Stomach smooth muscle (tissue), 2 donors: ENCODE results near the gene MEI4.

ENCODE experiments used
- H3K27ac ChIP-seq: one replicate; pipeline ENCODE4 v1.7.0; 2013; ENCODE audit warnings: mild to moderate bottlenecking, low read length, inconsistent platforms
- H3K27me3 ChIP-seq, 2 donors: one replicate each; pipeline ENCODE4 v1.7.0; 2013; ENCODE audit warnings: low read length in 2 of 2; ENCODE audit not compliant: insufficient read depth in 2 of 2, control insufficient read depth in 1 of 2
- H3K36me3 ChIP-seq, 2 donors: one replicate each; pipeline ENCODE4 v1.7.0; 2013; ENCODE audit warnings: low read length in 2 of 2; ENCODE audit not compliant: control insufficient read depth in 2 of 2, insufficient read depth in 2 of 2
- H3K4me1 ChIP-seq: one replicate; pipeline ENCODE4 v1.7.0; 2013; ENCODE audit warnings: low read length; ENCODE audit not compliant: control insufficient read depth, insufficient read depth
- H3K4me3 ChIP-seq, 2 donors: one replicate each; pipeline ENCODE4 v1.7.0; 2013; ENCODE audit warnings: low read length in 2 of 2
- H3K9ac ChIP-seq, 2 donors: one replicate each; pipeline ENCODE4 v1.7.0; 2013; ENCODE audit warnings: low read length in 2 of 2, mild to moderate bottlenecking in 1 of 2
- H3K9me3 ChIP-seq, 2 donors: one replicate each; pipeline ENCODE4 v1.7.0; 2013; ENCODE audit warnings: low read length in 2 of 2; ENCODE audit not compliant: control insufficient read depth in 2 of 2
- donor health status: healthy.
- donor health status: Pancreatic carcinoma.

MEI4 gene

GRCh38 chr6:77762386-77762785 is 109.5 kb downstream of the MEI4 start:
- Histone ChIP-seq H3K4me3 (no peak overlapping the region), H3K9ac (no peak overlapping the region), H3K4me1 (no peaks in the 10 kb centered on the region), H3K9me3 (no peaks in the 10 kb centered on the region), H3K36me3 (no peaks in the 10 kb centered on the region), H3K27me3 (no peaks in the 10 kb centered on the region), H3K27ac (no peak overlapping the region)

DNA sequence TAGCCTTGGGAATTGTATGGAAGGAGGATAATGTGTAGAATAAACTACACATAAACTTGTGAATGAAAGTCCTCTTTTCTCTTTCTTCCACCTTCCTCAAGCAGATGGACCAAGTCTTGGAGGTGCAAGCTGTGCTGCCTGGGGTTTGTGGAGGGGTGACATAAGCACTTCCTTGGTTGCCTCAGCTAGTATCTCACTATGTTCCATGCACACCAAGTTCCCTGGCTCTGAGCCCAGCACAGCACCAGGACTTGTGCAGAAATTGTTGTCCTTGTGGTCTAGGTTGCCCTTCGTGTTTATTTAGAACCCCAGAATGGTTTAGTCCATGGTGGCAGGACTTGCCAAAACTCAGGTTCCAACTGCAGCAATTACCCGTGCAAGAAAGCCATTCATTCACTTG is 110.3 kb downstream of the MEI4 start:
- Histone ChIP-seq H3K27me3 (no peaks in the 10 kb centered on the region), H3K4me1 (no peaks in the 10 kb centered on the region), H3K27ac (no peak overlapping the region), H3K9me3 (no peaks in the 10 kb centered on the region), H3K9ac (no peak overlapping the region), H3K4me3 (no peak overlapping the region), H3K36me3 (no peaks in the 10 kb centered on the region)

GRCh38 chr6:77764364-77764763 is 111.5 kb downstream of the MEI4 start:
- Histone ChIP-seq H3K27me3 (no peaks in the 10 kb centered on the region), H3K9me3 (no peaks in the 10 kb centered on the region)

DNA sequence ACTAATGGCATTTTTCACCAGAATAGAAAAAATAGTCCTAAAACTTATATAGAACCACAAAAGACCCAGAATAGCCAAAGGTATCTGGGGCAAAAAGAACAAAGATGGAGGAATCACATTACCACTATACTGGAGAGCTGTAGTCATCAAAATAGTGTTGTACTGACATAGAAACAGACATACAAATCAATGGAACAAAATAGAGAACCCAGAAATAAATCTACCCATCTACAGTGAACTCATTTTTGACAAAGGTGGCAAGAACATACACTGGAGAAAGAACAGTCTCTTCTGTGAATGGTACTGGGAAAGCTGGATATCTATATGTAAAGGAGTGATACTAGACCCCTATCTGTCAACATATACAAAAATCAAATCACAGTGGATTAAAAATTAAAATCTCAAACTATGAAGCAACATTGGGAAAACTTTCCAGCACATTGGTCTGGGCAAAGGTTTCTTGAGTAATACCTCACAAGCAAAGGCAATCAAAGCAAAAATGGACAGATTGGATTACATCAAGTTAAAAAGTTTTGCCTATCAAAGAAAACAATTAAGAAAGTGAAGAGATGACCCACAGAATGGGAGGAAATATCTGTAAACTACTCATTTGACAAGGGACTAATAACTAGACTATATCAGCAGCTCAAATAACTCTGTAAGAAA is 120.5 kb downstream of the MEI4 start:
- Histone ChIP-seq H3K9me3 (no peaks in the 10 kb centered on the region), H3K9ac (no peak overlapping the region), H3K27me3 (no peaks in the 10 kb centered on the region), H3K4me3 (no peak overlapping the region), H3K36me3 (no peaks in the 10 kb centered on the region), H3K4me1 (no peaks in the 10 kb centered on the region), H3K27ac (no peak overlapping the region)

More at GRCh38 chr6:77764364-77764763, 111.5 kb downstream of the MEI4 start:
- no peaks in the 10 kb centered on the region for H3K36me3 ChIP-seq
- H3K4me3 ChIP-seq, result no peak overlapping the region
- H3K27ac ChIP-seq, result no peak overlapping the region
- no peak overlapping the region for H3K9ac ChIP-seq
- H3K4me1 ChIP-seq, result no peaks in the 10 kb centered on the region

- Histone ChIP-seq H3K9me3 (no peaks in the 10 kb centered on the region), H3K36me3 (no peaks in the 10 kb centered on the region), H3K9ac (no peak overlapping the region), H3K27me3 (no peaks in the 10 kb centered on the region), H3K4me3 (no peak overlapping the region), H3K4me1 (no peaks in the 10 kb centered on the region), H3K27ac (no peak overlapping the region)
Observed at GRCh38 chr6:77774457-77774856, 121.6 kb downstream of the MEI4 start.

DNA sequence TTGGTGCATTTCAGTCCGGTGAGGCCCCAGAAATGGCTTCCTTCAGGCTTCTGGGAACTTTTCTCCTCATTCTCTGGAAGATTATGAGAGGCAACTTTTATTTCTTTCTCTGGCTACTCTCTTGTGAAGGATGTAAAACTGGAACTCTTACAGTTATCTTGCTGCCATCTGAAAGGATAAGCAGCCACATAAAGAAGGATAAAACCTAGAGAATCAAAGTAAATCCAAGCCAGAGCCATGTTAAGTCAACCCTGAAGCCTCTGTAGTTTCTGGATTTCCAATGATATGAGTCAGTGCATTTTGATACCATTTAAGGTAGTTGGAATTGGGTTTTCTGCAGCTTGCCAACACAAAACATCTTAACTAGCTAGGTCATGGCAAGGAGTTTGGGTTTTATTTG is 123.6 kb downstream of the MEI4 start:
- H3K4me3 ChIP-seq, result no peak overlapping the region
- H3K9me3 ChIP-seq, result no peaks in the 10 kb centered on the region
- no peaks in the 10 kb centered on the region for H3K4me1 ChIP-seq
- H3K27ac ChIP-seq, result no peak overlapping the region
- H3K9ac ChIP-seq, result no peak overlapping the region
- H3K36me3 ChIP-seq, result no peaks in the 10 kb centered on the region
- no peaks in the 10 kb centered on the region for H3K27me3 ChIP-seq

GRCh38 chr6:77778527-77778926 is 125.7 kb downstream of the MEI4 start:
- Histone ChIP-seq H3K4me1 (no peaks in the 10 kb centered on the region), H3K36me3 (no peaks in the 10 kb centered on the region), H3K9me3 (no peaks in the 10 kb centered on the region), H3K27me3 (no peaks in the 10 kb centered on the region), H3K27ac (no peak overlapping the region), H3K4me3 (no peak overlapping the region), H3K9ac (no peak overlapping the region)

DNA sequence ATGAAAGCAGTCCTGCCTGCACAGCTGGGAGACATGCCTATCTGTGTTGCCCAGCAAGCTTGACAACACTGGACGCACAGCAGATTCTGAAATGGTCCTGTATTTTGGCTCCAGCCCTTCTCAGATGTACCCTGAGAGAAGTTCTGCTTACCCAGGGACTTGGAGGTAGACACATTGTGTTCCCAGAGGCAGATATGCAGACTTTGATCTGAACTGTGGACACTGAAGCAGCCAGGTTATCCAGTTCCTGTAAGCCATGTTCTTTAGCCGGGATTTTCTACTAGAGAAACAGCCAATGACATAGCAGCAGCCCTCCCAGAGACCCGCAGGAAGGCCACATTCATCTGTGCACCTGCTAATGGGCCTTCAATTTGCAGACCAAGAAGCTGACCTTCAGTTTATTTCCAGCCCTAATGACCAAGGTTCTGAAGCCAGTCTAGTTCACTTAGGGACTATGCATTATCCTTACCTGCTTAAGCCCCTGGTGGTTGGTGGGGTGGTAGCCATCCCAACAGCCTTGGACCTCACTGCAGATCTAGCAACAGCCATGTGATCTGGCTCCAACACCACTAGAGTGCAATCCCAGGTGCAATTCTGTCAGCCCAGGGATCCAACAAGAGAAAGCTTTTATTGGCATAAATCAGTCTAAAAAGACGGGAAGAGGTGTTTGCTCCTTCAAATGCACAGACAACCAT is 134.2 kb downstream of the MEI4 start:
- no peaks in the 10 kb centered on the region for H3K27me3 ChIP-seq
- H3K36me3 ChIP-seq, result no peaks in the 10 kb centered on the region
- H3K27ac ChIP-seq, result no peak overlapping the region
- no peaks in the 10 kb centered on the region for H3K4me1 ChIP-seq
- H3K9ac ChIP-seq, result no peak overlapping the region
- H3K9me3 ChIP-seq, result peaks cover 0 to 3% of the 10 kb centered on the region in 2 donors
- no peak overlapping the region for H3K4me3 ChIP-seq

DNA sequence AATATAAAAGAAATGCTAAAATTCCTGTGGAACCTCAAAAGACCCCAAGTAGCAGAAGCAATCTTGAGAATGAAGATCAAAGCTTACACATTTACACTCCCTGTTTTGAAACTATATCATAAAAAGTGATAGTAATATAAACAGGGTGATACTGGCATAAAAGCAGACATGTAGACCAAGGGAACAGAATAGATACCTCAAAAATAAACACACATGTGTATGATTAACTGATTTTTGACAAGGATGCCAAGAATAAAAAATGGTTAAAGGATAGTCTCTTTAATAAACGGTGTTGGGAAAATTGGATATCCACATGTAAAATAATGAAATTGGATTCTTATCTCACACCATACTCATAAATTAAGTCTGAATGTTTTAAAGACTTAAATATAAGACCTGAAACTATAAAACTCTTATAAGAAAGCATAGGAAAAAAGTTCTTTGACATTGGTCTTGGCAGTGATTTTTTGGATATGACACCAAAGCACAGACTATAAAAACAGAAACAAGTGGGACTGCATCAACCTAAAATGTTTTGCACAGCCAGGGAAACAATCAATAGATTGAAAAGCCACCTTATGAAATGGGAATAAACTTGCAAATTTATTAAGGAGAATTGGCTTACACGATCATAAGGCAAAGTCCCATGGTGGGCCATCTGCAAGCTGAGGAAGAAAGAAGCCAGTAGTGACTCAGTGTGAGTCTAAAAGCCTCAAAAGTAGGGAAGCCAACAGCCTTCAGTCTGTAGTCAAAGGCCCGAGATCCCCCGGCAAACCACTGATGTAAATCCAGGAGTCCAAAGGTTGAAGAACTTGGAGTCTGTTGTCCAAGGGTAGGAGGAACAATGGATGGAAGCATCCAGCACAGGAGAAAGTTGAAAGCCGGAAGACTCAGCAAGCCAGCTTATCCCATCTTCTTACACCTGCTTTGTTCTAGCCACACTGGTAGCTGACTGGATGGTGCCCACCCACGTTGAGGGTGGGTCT is 144.3 kb downstream of the MEI4 start:
- no peaks in the 10 kb centered on the region for H3K27me3 ChIP-seq
- H3K9ac ChIP-seq, result no peak overlapping the region
- no peaks in the 10 kb centered on the region for H3K4me1 ChIP-seq
- H3K9me3 ChIP-seq, result peaks cover 0 to 2% of the 10 kb centered on the region in 2 donors
- H3K36me3 ChIP-seq, result no peaks in the 10 kb centered on the region
- H3K4me3 ChIP-seq, result no peak overlapping the region
- H3K27ac ChIP-seq, result no peak overlapping the region

DNA sequence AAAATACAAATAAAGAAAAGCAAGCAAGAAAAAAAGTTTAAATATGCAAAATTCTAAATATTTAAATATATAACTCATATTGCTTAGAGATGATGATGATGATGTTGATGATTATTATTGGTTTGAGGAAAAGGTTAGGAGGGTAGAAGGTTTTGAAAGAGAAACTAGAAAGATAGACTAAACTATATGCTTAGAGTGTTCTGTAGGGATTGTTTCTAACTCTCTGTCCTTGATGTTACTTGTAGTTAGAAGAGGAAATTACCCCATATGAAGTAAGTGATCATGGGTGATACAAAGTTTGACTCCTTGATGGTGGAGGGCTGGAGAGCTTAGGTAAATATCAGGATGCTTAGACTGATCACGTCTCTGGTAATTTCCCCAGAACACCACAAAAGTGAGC is 159.5 kb downstream of the MEI4 start:
- Histone ChIP-seq H3K4me1 (no peaks in the 10 kb centered on the region), H3K27me3 (no peaks in the 10 kb centered on the region), H3K27ac (no peak overlapping the region), H3K36me3 (no peaks in the 10 kb centered on the region), H3K9ac (no peak overlapping the region), H3K9me3 (no peaks in the 10 kb centered on the region), H3K4me3 (no peak overlapping the region)
